RWPE1 (cell line): ENCODE results near the gene PHOX2A.

Experiments used
- CTCF ChIA-PET: fragments of 350-600 bp; sonication (Branson Sonifier 250); formaldehyde crosslinking; extraction: SDS; loops from one replicate; lab custom pipeline; 2021; lab: Yijun Ruan, JAX
- POLR2A ChIA-PET: fragments of 400-600 bp; formaldehyde crosslinking; extraction: SDS; loops from one replicate; lab custom pipeline; 2020; ENCODE audit warnings: antibody characterized with exemption; ENCODE audit not compliant: low non-redundant PET; lab: Yijun Ruan, JAX
- DNase-seq: peaks from one replicate; pipeline ENCODE4 v3.0.0; 2012; ENCODE audit warnings: low spot score
- H3K27ac ChIP-seq: fragments of 450-650 bp; 2 replicates; pipeline ENCODE4 v1.5.1; 2017
- TF ChIP-seq, protein P1 (sequence below): fragments of 450-650 bp; conservative IDR thresholded peaks from 2 replicates; pipeline ENCODE4 v1.5.1; 2017; ENCODE audit warnings: low read depth, mild to moderate bottlenecking

PHOX2A gene

DNA sequence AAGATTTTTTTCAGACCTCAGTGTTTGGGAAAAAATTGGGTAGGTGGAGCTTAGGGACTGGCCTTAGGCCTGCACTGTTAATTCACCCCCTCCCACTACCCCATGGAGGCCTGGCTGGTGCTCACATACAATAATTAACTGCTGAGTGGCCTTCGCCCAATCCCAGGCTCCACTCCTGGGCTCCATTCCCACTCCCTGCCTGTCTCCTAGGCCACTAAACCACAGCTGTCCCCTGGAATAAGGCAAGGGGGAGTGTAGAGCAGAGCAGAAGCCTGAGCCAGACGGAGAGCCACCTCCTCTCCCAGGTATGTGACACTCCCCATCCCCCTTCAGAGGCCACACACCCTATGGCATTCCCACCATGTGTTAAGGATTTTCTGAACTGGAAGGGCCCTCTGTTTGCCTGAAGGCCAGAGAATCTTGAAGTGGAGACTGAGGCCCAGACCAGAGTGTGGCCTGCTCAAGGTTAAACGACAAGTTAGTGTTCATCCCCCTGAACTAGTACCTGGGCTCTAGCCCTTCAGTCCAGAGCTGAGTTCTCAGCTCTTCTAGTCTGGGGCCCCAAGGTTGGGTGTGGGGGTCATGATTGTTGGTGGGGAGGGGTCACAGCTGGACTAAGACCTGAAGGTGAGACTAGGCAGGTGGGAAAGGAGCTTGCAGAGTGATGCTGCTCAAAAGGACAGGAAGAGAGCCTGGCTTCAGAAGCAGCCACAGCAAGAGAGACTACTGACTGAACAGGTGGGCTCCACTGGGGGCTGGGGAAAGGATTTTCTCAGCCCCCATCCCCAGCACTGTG, 54.3 kb downstream of the PHOX2A start:
- TF ChIP-seq, protein P1, sequence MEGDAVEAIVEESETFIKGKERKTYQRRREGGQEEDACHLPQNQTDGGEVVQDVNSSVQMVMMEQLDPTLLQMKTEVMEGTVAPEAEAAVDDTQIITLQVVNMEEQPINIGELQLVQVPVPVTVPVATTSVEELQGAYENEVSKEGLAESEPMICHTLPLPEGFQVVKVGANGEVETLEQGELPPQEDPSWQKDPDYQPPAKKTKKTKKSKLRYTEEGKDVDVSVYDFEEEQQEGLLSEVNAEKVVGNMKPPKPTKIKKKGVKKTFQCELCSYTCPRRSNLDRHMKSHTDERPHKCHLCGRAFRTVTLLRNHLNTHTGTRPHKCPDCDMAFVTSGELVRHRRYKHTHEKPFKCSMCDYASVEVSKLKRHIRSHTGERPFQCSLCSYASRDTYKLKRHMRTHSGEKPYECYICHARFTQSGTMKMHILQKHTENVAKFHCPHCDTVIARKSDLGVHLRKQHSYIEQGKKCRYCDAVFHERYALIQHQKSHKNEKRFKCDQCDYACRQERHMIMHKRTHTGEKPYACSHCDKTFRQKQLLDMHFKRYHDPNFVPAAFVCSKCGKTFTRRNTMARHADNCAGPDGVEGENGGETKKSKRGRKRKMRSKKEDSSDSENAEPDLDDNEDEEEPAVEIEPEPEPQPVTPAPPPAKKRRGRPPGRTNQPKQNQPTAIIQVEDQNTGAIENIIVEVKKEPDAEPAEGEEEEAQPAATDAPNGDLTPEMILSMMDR, result no peak
- H3K27ac ChIP-seq, result no peak overlapping the region
- ChIA-PET POLR2A (no interaction called here), CTCF (interaction anchor here (0.6 to 1.3 kb wide), 3 partner anchors 165 to 261 kb away, joined by 3 to 6 read pairs (median 4); partner anchors contain the start of gene XNDC1N)
- DNase-seq, result no peak
